Upper lobe of left lung (tissue), 4 donors: ENCODE measurements around the gene CRTC1.

ENCODE experiments used
- EP300 ChIP-seq, 4 donors: sonication (generic); formaldehyde crosslinking; IDR thresholded peaks; one replicate each; pipeline ENCODE4 v1.5.1; 2017; ENCODE audit warnings: antibody characterized with exemption in 4 of 4, control low read depth in 2 of 4
- POLR2A ChIP-seq, 4 donors: fragments of 450-650 bp; IDR thresholded peaks; one replicate each; pipeline ENCODE4 v1.5.1; 2016 to 2017; ENCODE audit warnings: antibody characterized with exemption in 4 of 4, mild to moderate bottlenecking in 2 of 4
- POLR2AphosphoS5 ChIP-seq, 2 donors: sonication (generic); formaldehyde crosslinking; IDR thresholded peaks; one replicate each; pipeline ENCODE4 v1.5.1; 2017; ENCODE audit warnings: antibody characterized with exemption in 2 of 2
- TF ChIP-seq, protein P1 (sequence below), 6 experiments: fragments of 450-650 bp in 4 of 6; fragments of 200-600 bp in 2 of 6; sonication (generic) in 2 of 6; IDR thresholded peaks; one replicate each; pipeline ENCODE4 v1.5.1; 2016 to 2019; ENCODE audit warnings: antibody characterized with exemption in 6 of 6

DNA sequence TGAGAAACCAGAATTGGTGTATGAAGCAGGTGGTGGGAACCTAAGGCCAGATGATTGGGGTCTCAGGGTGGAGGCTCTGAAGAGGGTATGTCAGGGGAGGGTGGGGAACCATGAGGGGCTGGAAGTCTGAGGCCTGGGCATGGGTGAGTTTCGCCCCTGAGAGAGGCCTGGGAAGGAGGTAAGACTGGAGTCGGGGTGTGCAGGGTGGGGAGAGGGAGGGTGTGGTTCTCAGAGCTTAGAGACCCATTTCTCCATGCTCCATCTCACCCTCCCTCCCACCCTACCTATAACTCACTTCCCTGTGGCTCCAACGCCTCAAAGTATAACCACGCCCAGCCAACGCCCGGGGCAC lies 47.7 kb upstream of the CRTC1 start:
- TF ChIP-seq, protein P1, sequence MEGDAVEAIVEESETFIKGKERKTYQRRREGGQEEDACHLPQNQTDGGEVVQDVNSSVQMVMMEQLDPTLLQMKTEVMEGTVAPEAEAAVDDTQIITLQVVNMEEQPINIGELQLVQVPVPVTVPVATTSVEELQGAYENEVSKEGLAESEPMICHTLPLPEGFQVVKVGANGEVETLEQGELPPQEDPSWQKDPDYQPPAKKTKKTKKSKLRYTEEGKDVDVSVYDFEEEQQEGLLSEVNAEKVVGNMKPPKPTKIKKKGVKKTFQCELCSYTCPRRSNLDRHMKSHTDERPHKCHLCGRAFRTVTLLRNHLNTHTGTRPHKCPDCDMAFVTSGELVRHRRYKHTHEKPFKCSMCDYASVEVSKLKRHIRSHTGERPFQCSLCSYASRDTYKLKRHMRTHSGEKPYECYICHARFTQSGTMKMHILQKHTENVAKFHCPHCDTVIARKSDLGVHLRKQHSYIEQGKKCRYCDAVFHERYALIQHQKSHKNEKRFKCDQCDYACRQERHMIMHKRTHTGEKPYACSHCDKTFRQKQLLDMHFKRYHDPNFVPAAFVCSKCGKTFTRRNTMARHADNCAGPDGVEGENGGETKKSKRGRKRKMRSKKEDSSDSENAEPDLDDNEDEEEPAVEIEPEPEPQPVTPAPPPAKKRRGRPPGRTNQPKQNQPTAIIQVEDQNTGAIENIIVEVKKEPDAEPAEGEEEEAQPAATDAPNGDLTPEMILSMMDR (IDR thresholded peaks at IDR 0.05): no peak
- no peak for TF ChIP-seq POLR2A (IDR thresholded peaks at IDR 0.05)
- no peak for TF ChIP-seq POLR2AphosphoS5 (IDR thresholded peaks at IDR 0.05)
- no peak for TF ChIP-seq EP300 (IDR thresholded peaks at IDR 0.05)
